ENCODE measurements around the gene KRT2. TPM values are rescaled to one million over a fixed set of nuclear protein-coding genes. Genes with fewer than 3 reads are reported as not detected.

KRT2 gene
- total RNA-seq, 1 donor from 2014 or later: not detected

DNA sequence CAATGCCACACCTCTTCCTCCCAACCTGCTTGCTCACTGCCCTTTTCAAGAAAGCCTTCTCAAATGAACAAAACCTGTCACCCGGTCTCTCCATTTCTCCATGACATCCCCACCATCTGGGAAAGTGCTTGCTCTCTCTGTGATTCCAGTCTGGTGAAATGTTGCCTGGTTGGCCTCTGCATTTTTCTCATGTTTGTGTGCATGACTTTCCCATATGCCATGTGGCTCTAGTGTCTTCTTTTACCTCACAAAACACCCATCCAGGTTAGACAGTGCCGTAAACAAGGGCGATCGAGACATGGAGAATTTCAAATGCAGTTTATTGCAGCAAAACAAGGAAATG, 22.4 kb upstream of the KRT2 start:
- no peaks in the 10 kb centered on the region for H3K36me3 Mint-ChIP-seq
- TF ChIP-seq, protein P1, sequence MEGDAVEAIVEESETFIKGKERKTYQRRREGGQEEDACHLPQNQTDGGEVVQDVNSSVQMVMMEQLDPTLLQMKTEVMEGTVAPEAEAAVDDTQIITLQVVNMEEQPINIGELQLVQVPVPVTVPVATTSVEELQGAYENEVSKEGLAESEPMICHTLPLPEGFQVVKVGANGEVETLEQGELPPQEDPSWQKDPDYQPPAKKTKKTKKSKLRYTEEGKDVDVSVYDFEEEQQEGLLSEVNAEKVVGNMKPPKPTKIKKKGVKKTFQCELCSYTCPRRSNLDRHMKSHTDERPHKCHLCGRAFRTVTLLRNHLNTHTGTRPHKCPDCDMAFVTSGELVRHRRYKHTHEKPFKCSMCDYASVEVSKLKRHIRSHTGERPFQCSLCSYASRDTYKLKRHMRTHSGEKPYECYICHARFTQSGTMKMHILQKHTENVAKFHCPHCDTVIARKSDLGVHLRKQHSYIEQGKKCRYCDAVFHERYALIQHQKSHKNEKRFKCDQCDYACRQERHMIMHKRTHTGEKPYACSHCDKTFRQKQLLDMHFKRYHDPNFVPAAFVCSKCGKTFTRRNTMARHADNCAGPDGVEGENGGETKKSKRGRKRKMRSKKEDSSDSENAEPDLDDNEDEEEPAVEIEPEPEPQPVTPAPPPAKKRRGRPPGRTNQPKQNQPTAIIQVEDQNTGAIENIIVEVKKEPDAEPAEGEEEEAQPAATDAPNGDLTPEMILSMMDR (IDR thresholded peaks at IDR 0.05; ENCODE audit: unreplicated experiment): no peak
- H3K27ac Mint-ChIP-seq: no peak overlapping the region
- H3K9me3 Mint-ChIP-seq: no peaks in the 10 kb centered on the region
- peaks cover 34% of the 10 kb centered on the region for H3K27me3 Mint-ChIP-seq (ENCODE audit: low read depth)
- peaks cover 8% of the 10 kb centered on the region for H3K4me1 Mint-ChIP-seq
- H3K4me3 Mint-ChIP-seq: no peak overlapping the region
- no peak for DNase-seq (ENCODE audit: low spot score in 2 of 2, unreplicated experiment in 2 of 2)

DNA sequence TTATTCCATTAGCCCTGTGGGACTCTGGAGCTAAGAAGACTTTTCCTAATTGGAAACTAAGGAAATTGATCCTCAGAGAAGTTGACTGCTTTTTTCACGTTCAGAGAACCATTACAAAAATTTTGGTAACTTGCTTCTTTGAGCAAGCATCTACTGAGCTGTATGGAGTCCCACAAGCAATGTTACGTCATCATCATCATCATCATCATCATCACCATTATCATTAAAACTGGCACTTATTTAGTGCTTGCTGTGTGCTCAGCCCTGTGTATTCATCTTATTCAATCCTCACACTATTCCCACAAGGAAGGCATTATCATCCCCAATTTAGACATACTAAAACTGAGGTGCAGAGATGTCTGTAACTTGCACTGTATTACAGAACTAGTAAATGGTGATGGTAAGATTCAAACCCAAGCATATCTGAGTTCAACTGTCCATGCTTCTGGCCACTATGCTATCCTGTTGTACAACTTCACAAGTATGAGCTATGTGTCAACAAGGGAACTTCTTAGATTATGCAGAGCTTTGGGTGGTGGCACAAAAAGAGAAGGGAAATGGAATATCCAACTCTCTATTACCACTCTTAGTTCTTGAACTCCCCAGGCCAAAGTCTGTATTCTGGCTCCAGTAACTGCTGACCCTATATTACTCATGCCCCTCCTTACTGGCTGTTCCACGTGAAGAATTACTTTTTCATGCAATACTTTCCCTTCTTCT, 21.9 kb upstream of the KRT2 start:
- DNase-seq (ENCODE audit: low spot score in 2 of 2, unreplicated experiment in 2 of 2): no peak
- Mint-ChIP-seq H3K4me1 (peaks cover 8% of the 10 kb centered on the region), H3K9me3 (no peaks in the 10 kb centered on the region), H3K36me3 (no peaks in the 10 kb centered on the region), H3K27ac (no peak overlapping the region), H3K4me3 (no peak overlapping the region), H3K27me3 (ENCODE audit: low read depth) (peaks cover 34% of the 10 kb centered on the region)
- TF ChIP-seq, protein P1 (IDR thresholded peaks at IDR 0.05; ENCODE audit: unreplicated experiment): no peak

DNA sequence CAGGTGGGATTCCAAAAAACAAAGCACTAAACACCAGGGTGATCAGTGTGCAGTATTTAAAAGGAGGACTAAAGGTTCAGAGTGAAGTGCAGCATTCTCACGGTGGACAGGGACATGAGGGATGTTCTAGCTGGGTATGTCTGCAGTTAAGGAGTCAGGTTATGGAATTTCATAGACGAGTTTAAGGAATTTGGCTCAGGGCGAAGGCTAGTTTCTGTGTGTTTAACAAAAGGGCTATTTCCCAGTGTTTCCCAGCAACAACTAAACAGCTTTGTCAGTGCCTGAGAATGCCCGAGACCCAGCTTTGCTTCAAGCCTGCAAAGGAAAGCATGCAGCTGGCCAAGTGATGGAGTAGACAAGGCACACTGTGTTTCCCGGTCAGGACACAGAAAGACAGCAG, 21.2 kb upstream of the KRT2 start:
- Mint-ChIP-seq H3K27ac (no peak overlapping the region), H3K27me3 (ENCODE audit: low read depth) (peaks cover 34% of the 10 kb centered on the region), H3K4me1 (peaks cover 8% of the 10 kb centered on the region), H3K36me3 (no peaks in the 10 kb centered on the region), H3K4me3 (no peak overlapping the region), H3K9me3 (no peaks in the 10 kb centered on the region)
- TF ChIP-seq, protein P1 (IDR thresholded peaks at IDR 0.05; ENCODE audit: unreplicated experiment): no peak
- DNase-seq (ENCODE audit: low spot score in 2 of 2, unreplicated experiment in 2 of 2): no peak

DNA sequence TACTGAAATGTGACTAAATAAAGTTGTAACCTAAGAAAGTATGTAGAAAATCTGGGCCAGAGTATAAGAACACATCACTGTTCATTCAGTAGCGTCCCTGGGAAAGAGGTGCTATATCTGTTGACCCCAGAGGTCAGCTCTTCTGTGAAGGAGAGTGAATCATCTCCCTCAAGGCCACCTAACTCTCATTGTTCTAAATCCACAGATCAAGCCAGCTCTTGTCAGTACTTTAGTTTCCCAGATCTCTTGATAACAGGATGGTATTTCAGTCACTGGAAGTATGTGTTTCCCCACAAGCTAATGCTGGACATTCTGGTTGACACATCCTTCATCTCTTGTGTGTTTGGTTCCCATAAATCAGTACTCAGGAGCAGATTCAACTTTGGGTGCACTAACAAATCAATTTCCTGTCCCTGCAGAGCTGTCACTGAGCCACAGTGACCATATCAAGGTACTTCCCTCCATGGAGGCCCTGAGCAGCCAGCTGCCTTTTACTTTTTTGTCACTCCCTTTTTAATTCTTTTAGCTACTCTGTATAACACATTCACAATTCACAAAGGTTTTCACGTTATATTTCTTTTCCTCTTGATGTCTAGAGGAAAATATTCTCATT, 20.4 kb upstream of the KRT2 start:
- Mint-ChIP-seq H3K27ac (no peak overlapping the region), H3K4me1 (peaks cover 8% of the 10 kb centered on the region), H3K36me3 (no peaks in the 10 kb centered on the region), H3K27me3 (ENCODE audit: low read depth) (peaks cover 36% of the 10 kb centered on the region), H3K9me3 (no peaks in the 10 kb centered on the region), H3K4me3 (no peak overlapping the region)
- TF ChIP-seq, protein P1 (IDR thresholded peaks at IDR 0.05; ENCODE audit: unreplicated experiment): no peak
- DNase-seq (ENCODE audit: low spot score in 2 of 2, unreplicated experiment in 2 of 2): no peak

DNA sequence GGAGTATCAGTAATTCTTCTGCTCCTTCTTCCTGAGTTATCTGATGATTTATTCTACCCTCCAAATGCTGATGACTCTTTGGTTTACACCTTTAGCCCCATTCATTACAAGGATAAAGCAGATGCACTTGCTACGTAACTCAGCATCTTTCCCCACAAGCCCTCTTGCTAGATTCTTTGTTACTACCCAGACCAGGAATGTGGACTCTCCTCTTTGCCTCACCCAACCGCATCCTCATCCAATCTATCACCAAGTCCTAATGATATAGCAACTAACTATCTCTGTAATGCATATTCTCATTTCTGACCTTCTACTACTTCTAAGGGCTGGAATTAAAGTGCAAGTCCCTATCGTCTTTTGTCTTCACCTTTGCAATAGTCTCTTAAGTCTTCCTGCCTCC, 18.9 kb upstream of the KRT2 start:
- H3K27ac Mint-ChIP-seq: no peak overlapping the region
- TF ChIP-seq, protein P1 (IDR thresholded peaks at IDR 0.05; ENCODE audit: unreplicated experiment): no peak
- H3K4me3 Mint-ChIP-seq: no peak overlapping the region
- H3K36me3 Mint-ChIP-seq: no peaks in the 10 kb centered on the region
- H3K4me1 Mint-ChIP-seq: peaks cover 8% of the 10 kb centered on the region
- no peak for DNase-seq (ENCODE audit: low spot score in 2 of 2, unreplicated experiment in 2 of 2)
- H3K27me3 Mint-ChIP-seq (ENCODE audit: low read depth): peaks cover 40% of the 10 kb centered on the region
- no peaks in the 10 kb centered on the region for H3K9me3 Mint-ChIP-seq
